Upper lobe of left lung (tissue), 6 donors: Measurements from ENCODE around the gene ZNF423. TPM values are rescaled to one million over a fixed set of nuclear protein-coding genes. Genes with fewer than 3 reads are reported as not detected.

Experiments
- ATAC-seq, 2 donors: fragments of 200-7000 bp; cut with Tn5 transposase; one replicate each; pipeline ENCODE4 v1.9.1; 2022; ENCODE audit warnings: mild to moderate bottlenecking in 2 of 2, moderate library complexity in 2 of 2; ENCODE audit not compliant: low FRiP score in 2 of 2
- DNase-seq, 2 donors: peaks; one replicate each; pipeline ENCODE4 v3.0.0-alpha.2; 2019 to 2020
- H3K27ac ChIP-seq, 4 donors: fragments of 200-600 bp; sonication (generic); one replicate each; pipeline ENCODE4 v1.5.1; 2016 to 2019
- H3K27me3 ChIP-seq, 4 donors: fragments of 200-600 bp; sonication (generic); one replicate each; pipeline ENCODE4 v1.5.1; 2017 to 2019
- H3K36me3 ChIP-seq, 4 donors: fragments of 200-600 bp; sonication (generic); one replicate each; pipeline ENCODE4 v1.5.1; 2016 to 2019
- H3K4me1 ChIP-seq, 4 donors: fragments of 200-600 bp; sonication (generic); one replicate each; pipeline ENCODE4 v1.5.1; 2018 to 2019
- H3K4me3 ChIP-seq, 4 donors: fragments of 200-600 bp; sonication (generic); one replicate each; pipeline ENCODE4 v1.5.1; 2017 to 2019; ENCODE audit warnings: mild to moderate bottlenecking in 2 of 4, moderate library complexity in 1 of 4
- H3K9me3 ChIP-seq, 4 donors: fragments of 200-600 bp; sonication (generic); one replicate each; pipeline ENCODE4 v1.5.1; 2018 to 2019
- CTCF ChIP-seq, 6 experiments: fragments of 450-650 bp in 4 of 6; fragments of 200-600 bp in 2 of 6; sonication (generic) in 2 of 6; IDR thresholded peaks; one replicate each; pipeline ENCODE4 v1.5.1; 2016 to 2019; ENCODE audit warnings: antibody characterized with exemption in 6 of 6
- EP300 ChIP-seq, 4 donors: sonication (generic); formaldehyde crosslinking; IDR thresholded peaks; one replicate each; pipeline ENCODE4 v1.5.1; 2017; ENCODE audit warnings: antibody characterized with exemption in 4 of 4, control low read depth in 2 of 4
- POLR2A ChIP-seq, 4 donors: fragments of 450-650 bp; IDR thresholded peaks; one replicate each; pipeline ENCODE4 v1.5.1; 2016 to 2017; ENCODE audit warnings: antibody characterized with exemption in 4 of 4, mild to moderate bottlenecking in 2 of 4
- POLR2AphosphoS5 ChIP-seq, 2 donors: sonication (generic); formaldehyde crosslinking; IDR thresholded peaks; one replicate each; pipeline ENCODE4 v1.5.1; 2017; ENCODE audit warnings: antibody characterized with exemption in 2 of 2
- whole genome bisulfite sequencing, 2 donors: methylation state at CpG; one replicate each; pipeline ENCODE4 v1.1.5; 2017 to 2018; 5-methylcytosine and 5-hydroxymethylcytosine counted together
- total RNA-seq, 6 donors: library from RNA; depleted of rRNA in 4 of 6; stranded (reverse); fragments of >200 nt in 4 of 6; gene quantifications; one replicate each; pipeline versions ENCODE4 v1.1.0 to v1.2.1, GENCODE V29; 2016 to 2021
- donor health status: DM: no; HTN: no; CAD: no; lungs with moderate emphysema.
- donor health status: DM: no; HTN: yes; CAD: no; lungs with severe emphysema.

Gene ZNF423
- total RNA-seq, 6 donors from 2014 or later, result 4.1 to 11.4 (median 6.7) TPM

- Histone ChIP-seq H3K9me3 (no peaks in the 10 kb centered on the region), H3K4me1 (peaks cover 0 to under 1% (median 0%) of the 10 kb centered on the region in 4 donors), H3K4me3 (no peak overlapping the region), H3K27ac (no peak overlapping the region), H3K27me3 (no peaks in the 10 kb centered on the region), H3K36me3 (no peaks in the 10 kb centered on the region)
- no peak for ATAC-seq
- peak in 1 of 2 donors; percentile 42 for DNase-seq
- 74 to 79% methylated on average over 6 to 11 of the region's 11 CpGs for WGBS, 2 donors
- no peak for TF ChIP-seq CTCF (IDR thresholded peaks at IDR 0.05)
- TF ChIP-seq POLR2A (IDR thresholded peaks at IDR 0.05), result no peak
- no peak for TF ChIP-seq POLR2AphosphoS5 (IDR thresholded peaks at IDR 0.05)
- TF ChIP-seq EP300 (IDR thresholded peaks at IDR 0.05), result no peak
Observed at GRCh38 chr16:49657736-49658465, 198.0 kb downstream of the ZNF423 start.

GRCh38 chr16:49654425-49654824 lies 201.5 kb downstream of the ZNF423 start:
- DNase-seq (no peak), ATAC-seq (no peak)
- Histone ChIP-seq H3K27me3 (no peaks in the 10 kb centered on the region), H3K9me3 (no peaks in the 10 kb centered on the region), H3K36me3 (no peaks in the 10 kb centered on the region), H3K4me1 (no peaks in the 10 kb centered on the region), H3K4me3 (no peak overlapping the region), H3K27ac (no peak overlapping the region)
- WGBS, 2 donors, result 89 to 100% methylated on average over 4 of the region's 4 CpGs
- TF ChIP-seq POLR2AphosphoS5 (IDR thresholded peaks at IDR 0.05), result no peak
- no peak for TF ChIP-seq POLR2A (IDR thresholded peaks at IDR 0.05)
- TF ChIP-seq EP300 (IDR thresholded peaks at IDR 0.05), result no peak
- no peak for TF ChIP-seq CTCF (IDR thresholded peaks at IDR 0.05)

GRCh38 chr16:49653577-49653976 lies 202.3 kb downstream of the ZNF423 start:
- ATAC-seq (no peak), DNase-seq (no peak)
- H3K27ac ChIP-seq, result no peak overlapping the region
- H3K36me3 ChIP-seq, result no peaks in the 10 kb centered on the region
- H3K9me3 ChIP-seq, result peaks cover 1 to 5% (median 4%) of the 10 kb centered on the region in 4 donors
- H3K27me3 ChIP-seq, result no peaks in the 10 kb centered on the region
- TF ChIP-seq CTCF (IDR thresholded peaks at IDR 0.05), result no peak
- no peak for TF ChIP-seq POLR2AphosphoS5 (IDR thresholded peaks at IDR 0.05)
- no peak for TF ChIP-seq POLR2A (IDR thresholded peaks at IDR 0.05)
- TF ChIP-seq EP300 (IDR thresholded peaks at IDR 0.05), result no peak
- H3K4me3 ChIP-seq, result no peak overlapping the region
- H3K4me1 ChIP-seq, result no peaks in the 10 kb centered on the region
- 88 to 100% methylated on average over 1 of the region's 1 CpG for WGBS, 2 donors

GRCh38 chr16:49653173-49653570 lies 202.7 kb downstream of the ZNF423 start:
- 54 to 59% methylated on average over 6 of the region's 6 CpGs for WGBS, 2 donors
- Histone ChIP-seq H3K4me3 (no peak overlapping the region), H3K27ac (no peak overlapping the region), H3K4me1 (no peaks in the 10 kb centered on the region), H3K27me3 (no peaks in the 10 kb centered on the region), H3K36me3 (no peaks in the 10 kb centered on the region), H3K9me3 (peaks cover 3 to 9% (median 6%) of the 10 kb centered on the region in 4 donors)
- DNase-seq, result no peak
- TF ChIP-seq POLR2AphosphoS5 (IDR thresholded peaks at IDR 0.05) (no peak), EP300 (IDR thresholded peaks at IDR 0.05) (no peak)
- no peak for ATAC-seq

GRCh38 chr16:49652456-49653172 lies 203.3 kb downstream of the ZNF423 start:
- H3K27ac ChIP-seq, result no peak overlapping the region
- H3K4me3 ChIP-seq, result no peak overlapping the region
- peaks cover 6 to 14% (median 11%) of the 10 kb centered on the region in 4 donors for H3K9me3 ChIP-seq
- DNase-seq (no peak), ATAC-seq (peak in 1 of 2 donors; percentile 79)
- WGBS, 2 donors, result 78 to 79% methylated on average over 18 to 23 of the region's 23 CpGs
- no peak for TF ChIP-seq CTCF (IDR thresholded peaks at IDR 0.05)
- TF ChIP-seq EP300 (IDR thresholded peaks at IDR 0.05), result no peak
- TF ChIP-seq POLR2AphosphoS5 (IDR thresholded peaks at IDR 0.05), result no peak
- TF ChIP-seq POLR2A (IDR thresholded peaks at IDR 0.05), result no peak
- H3K27me3 ChIP-seq, result no peaks in the 10 kb centered on the region
- no peaks in the 10 kb centered on the region for H3K4me1 ChIP-seq
- no peaks in the 10 kb centered on the region for H3K36me3 ChIP-seq
